ENCODE measurements around the gene PPP1R12A.

DNA sequence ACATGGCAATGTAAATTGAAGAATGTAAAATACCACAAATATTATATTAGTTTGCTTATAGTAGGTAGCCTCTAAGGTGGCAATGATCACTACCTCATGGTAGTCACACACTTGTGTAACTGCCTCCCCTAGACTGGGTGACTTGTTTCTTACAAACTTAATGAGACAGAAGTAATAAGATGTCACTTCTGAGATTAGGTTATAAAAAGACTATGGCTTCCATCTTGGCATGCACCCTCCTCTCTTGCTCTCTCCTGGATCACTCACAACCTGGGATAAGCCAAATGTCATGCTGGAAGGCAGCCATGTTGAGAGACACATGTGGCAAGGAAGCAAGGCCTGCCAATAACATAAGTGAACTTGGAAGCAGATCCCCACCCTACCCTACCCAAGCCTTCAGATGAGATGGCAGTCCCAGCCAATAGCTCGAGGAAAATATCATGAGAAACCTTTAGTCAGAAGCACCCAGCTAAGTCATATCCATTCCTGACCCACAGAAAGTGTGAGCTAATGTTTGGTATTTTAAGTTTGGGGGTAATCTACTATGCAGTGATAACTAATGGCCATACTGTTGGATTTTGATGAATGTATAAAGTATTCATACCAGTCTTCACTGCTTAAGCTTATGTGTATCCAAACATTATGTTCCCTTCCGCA, 43.3 kb downstream of the PPP1R12A start:
- TF ChIP-seq ZNF384 (IDR thresholded peaks at IDR 0.05) (no peak), FOXM1 (IDR thresholded peaks at IDR 0.05; ENCODE audit: borderline replicate concordance) (no peak), FOXK2 (IDR thresholded peaks at IDR 0.05) (no peak), LEF1 (IDR thresholded peaks at IDR 0.05; ENCODE audit: borderline replicate concordance) (no peak), SUZ12 (IDR thresholded peaks at IDR 0.05) (no peak), BHLHE40 (IDR thresholded peaks at IDR 0.05; ENCODE audit: borderline replicate concordance) (no peak), CTBP1 (IDR thresholded peaks at IDR 0.05; ENCODE audit: borderline replicate concordance) (no peak), FOXA1 (IDR thresholded peaks at IDR 0.05) (no peak), ARNT (IDR thresholded peaks at IDR 0.05) (no peak), ELF4 (IDR thresholded peaks at IDR 0.05) (no peak), L3MBTL2 (conservative IDR thresholded peaks at IDR 0.05) (no peak), NFRKB (IDR thresholded peaks at IDR 0.05) (no peak)

All from HEK293T (cell line).